ENCODE measurements around the gene HMGXB3. TPM values are rescaled to one million over a fixed set of nuclear protein-coding genes. Genes with fewer than 3 reads are reported as not detected.

The HMGXB3 gene
- total RNA-seq, 2 experiments from 2014 or later: 27.4 to 29.3 TPM

DNA sequence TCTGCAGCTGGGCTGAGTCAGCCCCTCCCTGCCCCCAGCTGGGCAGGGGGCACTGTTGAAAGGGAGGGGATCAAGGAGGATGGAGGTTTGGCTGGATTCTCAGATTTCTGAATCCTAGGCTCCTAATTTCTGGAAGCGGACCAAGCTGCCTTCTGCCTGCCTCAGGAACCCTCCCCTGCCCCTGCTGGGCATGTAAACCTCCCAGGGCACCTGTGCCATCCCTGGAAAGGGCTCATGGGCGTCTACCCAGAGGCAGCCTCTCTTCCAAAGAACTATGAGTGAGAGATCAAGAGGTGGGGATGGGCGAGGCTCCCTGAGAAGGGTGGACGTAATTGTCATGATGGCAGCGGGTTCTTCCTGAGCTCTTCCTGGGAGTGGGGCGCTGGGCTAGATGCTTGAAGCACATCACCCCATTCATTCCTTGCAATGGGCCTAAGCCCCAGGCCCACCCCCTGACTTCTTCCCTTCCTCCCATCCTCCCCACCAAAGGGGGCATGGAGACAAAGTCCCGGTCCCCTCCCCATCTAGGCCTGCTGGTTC is 64.2 kb downstream of the HMGXB3 start:
- no peak for ATAC-seq (ENCODE audit: poor library complexity)
- Mint-ChIP-seq H3K36me3 (ENCODE audit: low read depth) (no peaks in the 10 kb centered on the region), H3K27me3 (no peaks in the 10 kb centered on the region), H3K4me1 (ENCODE audit: low read depth) (no peaks in the 10 kb centered on the region), H3K4me3 (no peak overlapping the region), H3K27ac (no peak overlapping the region), H3K9me3 (no peaks in the 10 kb centered on the region)
- no peak overlapping the region for H3K4me3 ChIP-seq (ENCODE audit: low read length)
- intact Hi-C loops (cut with DNase I, micrococcal nuclease): no loop called here
- peaks cover 0 to 2% of the 10 kb centered on the region in 2 experiments for H3K27me3 ChIP-seq (ENCODE audit: control insufficient read depth in 1 of 2, insufficient read depth in 2 of 2, low read length in 2 of 2)
- H3K36me3 ChIP-seq (ENCODE audit: insufficient read depth, low read length): no peaks in the 10 kb centered on the region
- ChIA-PET POLR2A (no interaction called here), CTCF (no interaction called here)
- H3K27ac ChIP-seq (ENCODE audit: low read depth in 1 of 2, low read length in 2 of 2): no peak overlapping the region
- DNase-seq: no peak
- no peaks in the 10 kb centered on the region for H3K9me3 ChIP-seq (ENCODE audit: control insufficient read depth in 1 of 2, insufficient read depth in 1 of 2, low read length in 2 of 2)
- peaks cover 6% of the 10 kb centered on the region for H3K4me1 ChIP-seq (ENCODE audit: insufficient read depth, low read length)
- TF ChIP-seq, protein P1, sequence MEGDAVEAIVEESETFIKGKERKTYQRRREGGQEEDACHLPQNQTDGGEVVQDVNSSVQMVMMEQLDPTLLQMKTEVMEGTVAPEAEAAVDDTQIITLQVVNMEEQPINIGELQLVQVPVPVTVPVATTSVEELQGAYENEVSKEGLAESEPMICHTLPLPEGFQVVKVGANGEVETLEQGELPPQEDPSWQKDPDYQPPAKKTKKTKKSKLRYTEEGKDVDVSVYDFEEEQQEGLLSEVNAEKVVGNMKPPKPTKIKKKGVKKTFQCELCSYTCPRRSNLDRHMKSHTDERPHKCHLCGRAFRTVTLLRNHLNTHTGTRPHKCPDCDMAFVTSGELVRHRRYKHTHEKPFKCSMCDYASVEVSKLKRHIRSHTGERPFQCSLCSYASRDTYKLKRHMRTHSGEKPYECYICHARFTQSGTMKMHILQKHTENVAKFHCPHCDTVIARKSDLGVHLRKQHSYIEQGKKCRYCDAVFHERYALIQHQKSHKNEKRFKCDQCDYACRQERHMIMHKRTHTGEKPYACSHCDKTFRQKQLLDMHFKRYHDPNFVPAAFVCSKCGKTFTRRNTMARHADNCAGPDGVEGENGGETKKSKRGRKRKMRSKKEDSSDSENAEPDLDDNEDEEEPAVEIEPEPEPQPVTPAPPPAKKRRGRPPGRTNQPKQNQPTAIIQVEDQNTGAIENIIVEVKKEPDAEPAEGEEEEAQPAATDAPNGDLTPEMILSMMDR (IDR thresholded peaks at IDR 0.05): no peak

DNA sequence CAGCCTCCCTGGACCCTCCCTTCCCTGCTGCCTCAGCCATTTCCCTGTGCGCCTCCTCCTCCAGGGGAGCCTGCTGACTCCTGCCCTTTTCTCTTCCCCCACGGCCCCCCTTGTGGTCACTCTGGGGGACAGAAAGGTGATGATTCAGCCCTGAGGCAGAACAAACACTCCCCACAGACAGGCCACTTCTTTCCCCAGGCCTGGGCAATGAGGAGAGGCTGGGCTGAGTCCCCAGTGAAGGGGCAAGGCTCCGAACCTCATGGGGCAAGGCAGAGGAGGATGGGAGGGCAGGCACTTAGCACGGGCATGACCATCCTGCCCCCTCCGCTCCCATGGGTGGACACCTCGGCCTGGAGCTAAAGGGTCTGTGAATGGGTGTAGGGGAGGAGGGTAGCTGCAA is 64.8 kb downstream of the HMGXB3 start:
- H3K27ac Mint-ChIP-seq: no peak overlapping the region
- Histone ChIP-seq H3K27ac (ENCODE audit: low read depth in 1 of 2, low read length in 2 of 2) (no peak overlapping the region), H3K9me3 (ENCODE audit: control insufficient read depth in 1 of 2, insufficient read depth in 1 of 2, low read length in 2 of 2) (no peaks in the 10 kb centered on the region), H3K27me3 (ENCODE audit: control insufficient read depth in 1 of 2, insufficient read depth in 2 of 2, low read length in 2 of 2) (peaks cover 0 to 2% of the 10 kb centered on the region in 2 experiments), H3K4me3 (ENCODE audit: low read length) (no peak overlapping the region), H3K4me1 (ENCODE audit: insufficient read depth, low read length) (peaks cover 6% of the 10 kb centered on the region), H3K36me3 (ENCODE audit: insufficient read depth, low read length) (no peaks in the 10 kb centered on the region)
- intact Hi-C loops (cut with DNase I, micrococcal nuclease): no loop called here
- DNase-seq: no peak
- no peaks in the 10 kb centered on the region for H3K27me3 Mint-ChIP-seq
- no peaks in the 10 kb centered on the region for H3K36me3 Mint-ChIP-seq (ENCODE audit: low read depth)
- no peaks in the 10 kb centered on the region for H3K4me1 Mint-ChIP-seq (ENCODE audit: low read depth)
- no peak for ATAC-seq (ENCODE audit: poor library complexity)
- TF ChIP-seq, protein P1 (IDR thresholded peaks at IDR 0.05): no peak
- ChIA-PET POLR2A (no interaction called here), CTCF (no interaction called here)
- H3K4me3 Mint-ChIP-seq: no peak overlapping the region
- no peaks in the 10 kb centered on the region for H3K9me3 Mint-ChIP-seq

DNA sequence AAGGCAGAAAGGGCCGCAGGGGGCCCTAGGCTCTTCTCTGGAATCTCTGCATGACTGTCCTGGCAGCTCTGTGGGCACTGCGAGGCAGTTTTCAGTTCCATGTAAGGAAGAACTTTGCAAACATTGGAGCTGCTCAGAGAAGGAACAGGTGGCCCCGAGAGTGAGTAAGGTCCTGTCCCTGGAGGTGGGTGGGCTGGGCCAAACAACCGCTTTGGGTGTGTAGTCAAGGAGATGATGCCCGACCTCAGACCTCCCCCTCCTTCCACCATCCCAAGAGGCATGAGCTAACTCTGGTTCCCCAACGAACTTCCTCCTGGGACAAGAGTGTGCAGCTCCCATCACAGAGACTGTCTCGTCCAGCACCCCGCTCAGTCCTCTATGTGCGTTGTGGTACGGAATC is 65.3 kb downstream of the HMGXB3 start:
- Mint-ChIP-seq H3K36me3 (ENCODE audit: low read depth) (no peaks in the 10 kb centered on the region), H3K4me1 (ENCODE audit: low read depth) (no peaks in the 10 kb centered on the region), H3K9me3 (no peaks in the 10 kb centered on the region), H3K4me3 (no peak overlapping the region), H3K27me3 (no peaks in the 10 kb centered on the region), H3K27ac (no peak overlapping the region)
- peaks cover 0 to 2% of the 10 kb centered on the region in 2 experiments for H3K27me3 ChIP-seq (ENCODE audit: control insufficient read depth in 1 of 2, insufficient read depth in 2 of 2, low read length in 2 of 2)
- intact Hi-C loops (cut with DNase I, micrococcal nuclease): no loop called here
- H3K4me3 ChIP-seq (ENCODE audit: low read length): no peak overlapping the region
- POLR2A ChIA-PET: no interaction called here
- no peaks in the 10 kb centered on the region for H3K36me3 ChIP-seq (ENCODE audit: insufficient read depth, low read length)
- TF ChIP-seq, protein P1 (IDR thresholded peaks at IDR 0.05): no peak
- DNase-seq (peak in 2 of 14 experiments; percentile 13 to 37), ATAC-seq (ENCODE audit: poor library complexity) (no peak)
- H3K27ac ChIP-seq (ENCODE audit: low read depth in 1 of 2, low read length in 2 of 2): no peak overlapping the region
- no peaks in the 10 kb centered on the region for H3K9me3 ChIP-seq (ENCODE audit: control insufficient read depth in 1 of 2, insufficient read depth in 1 of 2, low read length in 2 of 2)
- peaks cover 6% of the 10 kb centered on the region for H3K4me1 ChIP-seq (ENCODE audit: insufficient read depth, low read length)
- CTCF ChIA-PET: no interaction called here

Measured in CD4-positive, alpha-beta T cell (primary cell).